Thyroid gland (tissue), 4 donors: ENCODE data around the gene ARFGEF3. TPM values are rescaled to one million over a fixed set of nuclear protein-coding genes. Genes with fewer than 3 reads are reported as not detected.
A peak's percentile ranks its signal among the peaks of the same experiment; 100 is the strongest.

ENCODE experiments used
- DNase-seq, 2 donors: peaks; one replicate each; pipeline ENCODE4 v3.0.0-alpha.2; 2019
- H3K27ac ChIP-seq, 3 donors: fragments of 200-600 bp; sonication (generic); 1 replicate in 2 of 3; 2 replicates in 1 of 3; pipeline ENCODE4 v1.5.1; 2016 to 2019; ENCODE audit warnings: mild to moderate bottlenecking in 1 of 3, moderate library complexity in 1 of 3
- H3K27me3 ChIP-seq: fragments of 200-600 bp; sonication (generic); one replicate; pipeline ENCODE4 v1.5.1; 2019
- H3K36me3 ChIP-seq, 2 donors: fragments of 200-600 bp; sonication (generic); one replicate each; pipeline ENCODE4 v1.5.1; 2016 to 2019
- H3K4me1 ChIP-seq, 2 donors: fragments of 200-600 bp; sonication (generic); one replicate each; pipeline ENCODE4 v1.5.1; 2017 to 2019
- H3K4me3 ChIP-seq, 3 donors: fragments of 200-600 bp; sonication (generic); replicated peaks in 1 of 3; 1 replicate in 2 of 3; 2 replicates in 1 of 3; pipeline ENCODE4 v1.5.1; 2016; ENCODE audit warnings: mild to moderate bottlenecking in 1 of 3
- H3K9me3 ChIP-seq: fragments of 200-600 bp; sonication (generic); one replicate; pipeline ENCODE4 v1.5.1; 2017
- POLR2A ChIP-seq, 2 donors: fragments of 450-650 bp; IDR thresholded peaks; one replicate each; pipeline ENCODE4 v1.6.1; 2017; ENCODE audit warnings: antibody characterized with exemption in 2 of 2, mild to moderate bottlenecking in 2 of 2, moderate library complexity in 1 of 2
- WGBS, 2 donors: methylation state at CpG; one replicate each; pipeline ENCODE4 v1.1.5; 2017; 5-methylcytosine and 5-hydroxymethylcytosine counted together
- intact Hi-C: fragments of 100-400 bp; cut with DNase I; formaldehyde crosslinking; loops from one replicate; pipeline ENCODE4 v1.15.1; 2023
- total RNA-seq, 4 donors: library from RNA; depleted of rRNA; stranded (reverse); fragments of >200 nt; gene quantifications; one replicate each; pipeline ENCODE4 v1.2.3, GENCODE V29; 2016
- TF ChIP-seq, protein P1 (sequence below), 6 experiments: fragments of 200-600 bp in 3 of 6; fragments of 450-650 bp in 3 of 6; sonication (generic) in 3 of 6; IDR thresholded peaks; one replicate each; pipeline ENCODE4 v1.5.1; 2016 to 2019; ENCODE audit warnings: antibody characterized with exemption in 6 of 6, mild to moderate bottlenecking in 2 of 6, inconsistent platforms in 1 of 6, moderate library complexity in 1 of 6

The ARFGEF3 gene
- total RNA-seq, 4 donors from 2014 or later: 2.4 to 7.2 (median 4.4) TPM

GRCh38 chr6:138161088-138161337 lies 726 bp upstream of the ARFGEF3 start:
- intact Hi-C loops: no loop called here
- peak overlapping the region in 1 of 3 donors; percentile 54 for H3K4me3 ChIP-seq
- H3K27ac ChIP-seq: no peak overlapping the region
- TF ChIP-seq POLR2A (IDR thresholded peaks at IDR 0.05): no peak
- TF ChIP-seq, protein P1, sequence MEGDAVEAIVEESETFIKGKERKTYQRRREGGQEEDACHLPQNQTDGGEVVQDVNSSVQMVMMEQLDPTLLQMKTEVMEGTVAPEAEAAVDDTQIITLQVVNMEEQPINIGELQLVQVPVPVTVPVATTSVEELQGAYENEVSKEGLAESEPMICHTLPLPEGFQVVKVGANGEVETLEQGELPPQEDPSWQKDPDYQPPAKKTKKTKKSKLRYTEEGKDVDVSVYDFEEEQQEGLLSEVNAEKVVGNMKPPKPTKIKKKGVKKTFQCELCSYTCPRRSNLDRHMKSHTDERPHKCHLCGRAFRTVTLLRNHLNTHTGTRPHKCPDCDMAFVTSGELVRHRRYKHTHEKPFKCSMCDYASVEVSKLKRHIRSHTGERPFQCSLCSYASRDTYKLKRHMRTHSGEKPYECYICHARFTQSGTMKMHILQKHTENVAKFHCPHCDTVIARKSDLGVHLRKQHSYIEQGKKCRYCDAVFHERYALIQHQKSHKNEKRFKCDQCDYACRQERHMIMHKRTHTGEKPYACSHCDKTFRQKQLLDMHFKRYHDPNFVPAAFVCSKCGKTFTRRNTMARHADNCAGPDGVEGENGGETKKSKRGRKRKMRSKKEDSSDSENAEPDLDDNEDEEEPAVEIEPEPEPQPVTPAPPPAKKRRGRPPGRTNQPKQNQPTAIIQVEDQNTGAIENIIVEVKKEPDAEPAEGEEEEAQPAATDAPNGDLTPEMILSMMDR (IDR thresholded peaks at IDR 0.05): no peak
- WGBS, 2 donors: 22 to 29% methylated on average over 8 of the region's 8 CpGs
- no peaks in the 10 kb centered on the region for H3K27me3 ChIP-seq
- H3K4me1 ChIP-seq: peaks cover 0 to 13% of the 10 kb centered on the region in 2 donors
- no peaks in the 10 kb centered on the region for H3K9me3 ChIP-seq
- no peak for DNase-seq
- no peaks in the 10 kb centered on the region for H3K36me3 ChIP-seq

DNA sequence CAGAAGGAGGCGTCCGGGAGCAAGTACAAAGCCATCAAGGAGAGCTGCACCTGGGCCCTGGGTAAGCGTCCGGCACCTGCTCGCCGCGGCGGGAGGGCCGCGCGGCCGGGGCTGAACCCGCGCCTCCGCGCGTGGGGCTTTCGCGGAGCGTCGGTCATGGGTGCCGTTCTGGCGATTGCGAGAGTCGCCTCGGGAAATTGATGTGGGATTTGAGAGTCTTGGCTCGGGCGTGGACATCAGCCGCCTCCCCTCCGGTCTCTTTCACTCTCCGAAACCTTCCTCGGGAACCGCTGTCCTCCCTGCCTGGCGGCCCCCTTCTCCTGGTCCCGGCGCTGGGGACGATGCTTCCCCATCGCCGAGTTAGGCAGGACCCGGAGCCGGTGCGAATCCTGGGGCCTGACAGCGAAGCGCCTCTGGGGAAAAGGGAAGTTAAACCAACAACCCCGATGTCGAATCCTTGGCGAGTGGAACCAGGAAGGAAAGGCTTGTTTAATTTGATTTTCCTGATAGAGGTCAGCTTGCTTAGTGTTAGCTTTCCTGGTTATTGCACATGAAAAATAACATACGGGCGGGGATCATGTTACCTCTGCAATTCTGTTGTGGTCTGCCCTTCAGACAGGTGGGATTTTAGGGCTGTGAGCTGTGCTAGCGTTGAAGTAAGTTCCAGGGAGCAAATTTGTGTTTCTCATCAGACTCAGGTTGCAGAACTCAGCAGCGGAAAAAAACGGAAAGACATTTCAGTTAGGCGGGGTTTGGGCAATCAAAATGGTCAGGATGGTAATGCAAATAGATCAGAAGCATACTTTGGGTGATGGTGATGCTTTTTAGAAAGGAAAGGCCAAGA lies 594 bp downstream of the ARFGEF3 start:
- DNase-seq: peak; percentile 13 to 18
- TF ChIP-seq POLR2A (IDR thresholded peaks at IDR 0.05): no peak
- TF ChIP-seq, protein P1 (IDR thresholded peaks at IDR 0.05): no peak
- WGBS, 2 donors: 8 to 16% methylated on average over 17 to 32 of the region's 53 CpGs
- Histone ChIP-seq H3K27ac (no peak overlapping the region), H3K27me3 (no peaks in the 10 kb centered on the region), H3K4me3 (peak overlapping the region; percentile 29 to 54 (median 54)), H3K9me3 (no peaks in the 10 kb centered on the region), H3K36me3 (no peaks in the 10 kb centered on the region), H3K4me1 (peaks cover 0 to 13% of the 10 kb centered on the region in 2 donors)
- intact Hi-C loops: no loop called here

DNA sequence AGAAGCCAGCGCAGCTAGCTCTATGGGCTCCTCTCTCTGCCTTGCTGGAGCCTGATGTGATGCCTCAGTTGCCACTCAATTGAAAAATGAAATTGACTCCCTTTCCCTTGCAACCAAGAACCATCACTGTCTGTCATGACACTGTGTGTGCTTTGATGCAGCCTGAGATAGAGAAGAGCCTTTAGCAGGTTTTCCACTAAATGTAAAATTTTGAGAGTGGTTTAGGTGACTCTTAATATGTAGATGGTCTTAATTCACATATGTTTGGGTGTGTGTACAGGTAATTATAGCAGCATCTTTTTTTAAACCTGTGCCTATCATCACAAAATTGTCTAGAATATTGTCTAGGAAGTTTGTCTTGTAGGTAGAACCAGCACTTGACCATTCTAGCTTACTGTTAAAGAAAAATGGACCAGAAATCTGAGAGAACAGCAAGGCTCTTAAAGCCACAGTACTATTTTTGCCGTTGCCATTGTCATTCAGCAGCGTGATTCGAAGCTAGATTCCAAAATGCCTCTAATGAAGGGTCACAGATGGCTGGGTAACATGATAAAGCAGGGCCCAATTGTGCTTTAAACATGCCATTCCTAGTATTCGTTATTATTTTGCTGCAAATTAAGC lies 1.3 kb downstream of the ARFGEF3 start:
- no peak overlapping the region for H3K27ac ChIP-seq
- intact Hi-C loops: no loop called here
- H3K36me3 ChIP-seq: no peaks in the 10 kb centered on the region
- WGBS, 2 donors: 81 to 82% methylated on average over 5 of the region's 5 CpGs
- peak overlapping the region in 1 of 3 donors; percentile 54 for H3K4me3 ChIP-seq
- peaks cover 0 to 13% of the 10 kb centered on the region in 2 donors for H3K4me1 ChIP-seq
- no peaks in the 10 kb centered on the region for H3K27me3 ChIP-seq
- TF ChIP-seq, protein P1 (IDR thresholded peaks at IDR 0.05): no peak
- no peak for TF ChIP-seq POLR2A (IDR thresholded peaks at IDR 0.05)
- DNase-seq: no peak
- H3K9me3 ChIP-seq: no peaks in the 10 kb centered on the region

GRCh38 chr6:138175596-138175995 lies 13.9 kb downstream of the ARFGEF3 start:
- no peaks in the 10 kb centered on the region for H3K27me3 ChIP-seq
- intact Hi-C loops: no loop called here
- TF ChIP-seq, protein P1 (IDR thresholded peaks at IDR 0.05): no peak
- no peak for TF ChIP-seq POLR2A (IDR thresholded peaks at IDR 0.05)

DNA sequence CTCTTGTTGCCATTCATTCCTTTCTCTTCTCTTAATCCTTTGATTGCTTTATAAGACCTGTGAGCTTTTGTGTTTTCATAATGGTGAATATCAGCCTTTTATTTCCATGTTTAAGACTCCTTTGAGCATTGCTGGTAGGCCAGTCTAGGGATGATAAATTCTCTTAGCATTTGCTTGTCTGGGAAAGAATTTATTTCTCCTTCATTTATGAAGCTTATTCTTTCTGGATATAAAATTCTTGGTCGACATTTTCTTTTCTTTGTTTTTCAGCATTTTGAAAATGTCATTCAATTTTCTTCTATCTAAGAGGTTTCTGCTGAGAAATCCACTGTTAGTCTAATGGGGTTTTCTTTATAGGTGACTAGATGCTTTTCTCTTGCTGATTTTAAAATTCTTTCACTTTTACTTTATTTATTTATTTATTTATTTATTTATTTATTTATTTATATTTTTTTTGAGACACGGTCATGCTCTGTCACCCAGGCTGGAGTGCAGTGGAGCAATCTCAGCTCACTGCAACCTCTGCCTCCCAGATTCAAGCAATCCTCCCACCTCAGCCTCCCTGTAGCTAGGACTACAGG lies 15.0 kb downstream of the ARFGEF3 start:
- TF ChIP-seq, protein P1 (IDR thresholded peaks at IDR 0.05): no peak
- no peak for TF ChIP-seq POLR2A (IDR thresholded peaks at IDR 0.05)
- 94 to 99% methylated on average over 2 of the region's 2 CpGs for WGBS, 2 donors
- DNase-seq: no peak

More at GRCh38 chr6:138175596-138175995, 13.9 kb downstream of the ARFGEF3 start:
- no peaks in the 10 kb centered on the region for H3K4me1 ChIP-seq
- H3K27ac ChIP-seq: no peak overlapping the region
- 95 to 97% methylated on average over 2 of the region's 2 CpGs for WGBS, 2 donors
- H3K4me3 ChIP-seq: no peak overlapping the region
- no peaks in the 10 kb centered on the region for H3K9me3 ChIP-seq
- H3K36me3 ChIP-seq: no peaks in the 10 kb centered on the region
- DNase-seq: no peak

More for the DNA sequence above, 15.0 kb downstream of the ARFGEF3 start:
- Histone ChIP-seq H3K4me3 (no peak overlapping the region), H3K4me1 (no peaks in the 10 kb centered on the region), H3K27ac (no peak overlapping the region), H3K36me3 (no peaks in the 10 kb centered on the region), H3K27me3 (no peaks in the 10 kb centered on the region), H3K9me3 (no peaks in the 10 kb centered on the region)
- intact Hi-C loops: no loop called here
